A549 (cell line): Measurements from ENCODE around the gene SDE2. TPM values are rescaled to one million over a fixed set of nuclear protein-coding genes. Genes with fewer than 3 reads are reported as not detected.

Source experiments
- ATAC-seq, 2 experiments: fragments of 200-7000 bp in 1 of 2; fragments of >200 bp in 1 of 2; cut with Nextera tagmentation in 1 of 2; cut with Tn5 transposase in 1 of 2; 3 replicates each; pipeline versions ENCODE4 v1.8.0 to v1.9.1; 2018 to 2020; ENCODE audit warnings: mild to moderate bottlenecking in 1 of 2, moderate library complexity in 1 of 2
- CTCF ChIA-PET: fragments of 300-600 bp; sonication (Branson Sonifier 250); formaldehyde crosslinking; extraction: SDS; loops from one replicate; lab custom pipeline; 2021; ENCODE audit warnings: antibody characterized with exemption, inconsistent platforms; lab: Yijun Ruan, JAX
- POLR2A ChIA-PET: fragments of 350-600 bp; formaldehyde crosslinking; extraction: SDS; loops from one replicate; lab custom pipeline; 2021; ENCODE audit warnings: antibody characterized with exemption, inconsistent platforms; lab: Yijun Ruan, JAX
- DNase-seq, 2 experiments: peaks; one replicate each; pipeline versions ENCODE4 v3.0.0 to v3.0.0-alpha.2; 2011 to 2016; ENCODE audit warnings: low read depth in 1 of 2, low spot score in 1 of 2
- FAIRE-seq: peaks from 2 replicates; lab custom pipeline; 2011; peaks lifted over from hg19 to GRCh38; lab: Jason Lieb, UNC
- H3K27ac ChIP-seq, 2 experiments: fragments of >200 bp; sonication (Bioruptor Twin); formaldehyde crosslinking; 3 replicates each; pipeline ENCODE4 v1.5.1; 2016 to 2017
- H3K4me1 ChIP-seq: fragments of >200 bp; sonication (Bioruptor Twin); formaldehyde crosslinking; 3 replicates; pipeline ENCODE4 v1.6.1; 2016
- H3K4me2 ChIP-seq: fragments of >200 bp; sonication (Bioruptor Twin); formaldehyde crosslinking; 3 replicates; pipeline ENCODE4 v1.6.1; 2016
- H3K4me3 ChIP-seq: fragments of >200 bp; sonication (Bioruptor Twin); formaldehyde crosslinking; 3 replicates; pipeline ENCODE4 v1.5.1; 2016
- H3K9me3 ChIP-seq: fragments of >200 bp; sonication (Bioruptor Twin); formaldehyde crosslinking; 3 replicates; pipeline ENCODE4 v1.6.1; 2016
- BHLHE40 ChIP-seq: IDR thresholded peaks from 2 replicates; pipeline ENCODE4 v1.6.1; 2012; ENCODE audit warnings: low read depth, low read length, inconsistent platforms
- CBX2 ChIP-seq: fragments of 200-600 bp; sonication (generic); IDR thresholded peaks from 2 replicates; pipeline ENCODE4 v1.6.1; 2016; ENCODE audit warnings: low read depth, mild to moderate bottlenecking, borderline replicate concordance
- CBX8 ChIP-seq: fragments of 200-600 bp; sonication (generic); IDR thresholded peaks from 2 replicates; pipeline ENCODE4 v1.6.1; 2016
- CHD2 ChIP-seq: fragments of 150-350 bp; IDR thresholded peaks from 2 replicates; pipeline ENCODE4 v1.6.1; 2014; ENCODE audit warnings: low read length; ENCODE audit not compliant: partially characterized antibody
- CHD4 ChIP-seq: fragments of 200-600 bp; sonication (generic); IDR thresholded peaks from 2 replicates; pipeline ENCODE4 v1.6.1; 2016; ENCODE audit warnings: antibody characterized with exemption, mild to moderate bottlenecking, borderline replicate concordance
- GATA3 ChIP-seq: IDR thresholded peaks from 2 replicates; pipeline ENCODE4 v1.6.1; 2012; ENCODE audit warnings: borderline replicate concordance
- HDAC2 ChIP-seq: fragments of 200-600 bp; sonication (generic); IDR thresholded peaks from 2 replicates; pipeline ENCODE4 v1.6.1; 2016
- HOXA7 ChIP-seq: fragments of 250-450 bp; sonication (Bioruptor Pico); IDR thresholded peaks from 2 replicates; pipeline ENCODE4 v1.5.0; 2020; ENCODE audit warnings: mild to moderate bottlenecking, moderate library complexity
- KDM1A ChIP-seq: fragments of 200-600 bp; sonication (generic); IDR thresholded peaks from 2 replicates; pipeline ENCODE4 v1.6.1; 2016; ENCODE audit warnings: low read depth, mild to moderate bottlenecking
- KDM5A ChIP-seq: fragments of 200-600 bp; sonication (generic); IDR thresholded peaks from 2 replicates; pipeline ENCODE4 v1.6.1; 2016; ENCODE audit warnings: antibody characterized with exemption, mild to moderate bottlenecking
- MAFK ChIP-seq: fragments of 450-650 bp; IDR thresholded peaks from 2 replicates; pipeline ENCODE4 v1.6.1; 2014; ENCODE audit not compliant: partially characterized antibody
- MYC ChIP-seq: IDR thresholded peaks from 2 replicates; pipeline ENCODE4 v1.6.1; 2012; ENCODE audit warnings: mild to moderate bottlenecking, inconsistent platforms, low read length, improper control_type of control experiment, borderline replicate concordance
- PHF8 ChIP-seq: fragments of 200-600 bp; sonication (generic); IDR thresholded peaks from 2 replicates; pipeline ENCODE4 v1.6.1; 2016; ENCODE audit warnings: low read depth, mild to moderate bottlenecking, antibody characterized with exemption, moderate library complexity, borderline replicate concordance
- RAD21 ChIP-seq, 2 experiments: fragments of >200 bp in 1 of 2; sonication (Bioruptor Twin) in 1 of 2; formaldehyde crosslinking in 1 of 2; IDR thresholded peaks in 1 of 2; conservative IDR thresholded peaks in 1 of 2; 2 replicates in 1 of 2; 3 replicates in 1 of 2; pipeline ENCODE4 v1.6.1; 2012 to 2018; ENCODE audit warnings: inconsistent platforms in 1 of 2
- RARB ChIP-seq: fragments of 250-450 bp; sonication (Bioruptor Pico); IDR thresholded peaks from 2 replicates; pipeline ENCODE4 v1.8.0; 2021; ENCODE audit warnings: mild to moderate bottlenecking, moderate library complexity
- RCOR1 ChIP-seq: fragments of 150-350 bp; IDR thresholded peaks from 2 replicates; pipeline ENCODE4 v1.6.1; 2014; ENCODE audit warnings: antibody characterized with exemption, low read length, low read depth
- TFCP2L1 ChIP-seq: fragments of 250-450 bp; sonication (Bioruptor Pico); IDR thresholded peaks from 2 replicates; pipeline ENCODE4 v1.5.0; 2021; ENCODE audit warnings: mild to moderate bottlenecking
- ZFP36 ChIP-seq: fragments of 450-650 bp; IDR thresholded peaks from 2 replicates; pipeline ENCODE4 v1.6.1; 2014; ENCODE audit warnings: borderline replicate concordance; ENCODE audit not compliant: partially characterized antibody
- ZNF302 ChIP-seq: fragments of 250-450 bp; sonication (Bioruptor Pico); IDR thresholded peaks from 2 replicates; pipeline ENCODE4 v1.9.0; 2021; ENCODE audit warnings: inconsistent platforms, mild to moderate bottlenecking, moderate library complexity
- ZSCAN20 ChIP-seq: fragments of 250-450 bp; sonication (Bioruptor Pico); IDR thresholded peaks from 2 replicates; pipeline ENCODE4 v1.8.0; 2022; ENCODE audit warnings: mild to moderate bottlenecking, moderate library complexity
- WGBS: methylation state at CpG from one replicate; pipeline ENCODE4 v1.1.6; 2017; ENCODE audit errors: missing lambda C conversion rate; 5-methylcytosine and 5-hydroxymethylcytosine counted together
- polyA plus RNA-seq, 4 experiments: library from polyadenylated mRNA; depleted of rRNA in 3 of 4; stranded (reverse); fragments of >200 nt; fragmentation: RNase III in 1 of 4; extraction: RNeasy Plus Mini Kit Qiagen cat#74134 plus additional on column Dnase treatment in 1 of 4; gene quantifications; 2 replicates in 3 of 4; 3 replicates in 1 of 4; pipeline ENCODE4 v1.2.3, GENCODE V29; 2011 to 2017
- TF ChIP-seq, protein P1 (sequence below): fragments of >200 bp; sonication (Bioruptor Twin); formaldehyde crosslinking; IDR thresholded peaks from 3 replicates; pipeline ENCODE4 v1.5.1; 2016
- TF ChIP-seq, protein P2 (sequence below): fragments of 200-600 bp; sonication (generic); IDR thresholded peaks from 2 replicates; pipeline ENCODE4 v1.6.1; 2016; ENCODE audit warnings: antibody characterized with exemption, mild to moderate bottlenecking, moderate library complexity
- TF ChIP-seq, protein P3 (sequence below): IDR thresholded peaks from 2 replicates; pipeline ENCODE4 v1.6.1; 2012
- TF ChIP-seq, protein P4 (sequence below): fragments of 250-450 bp; sonication (Bioruptor Pico); IDR thresholded peaks from 2 replicates; pipeline ENCODE4 v1.5.0; 2021; ENCODE audit warnings: mild to moderate bottlenecking, moderate library complexity, borderline replicate concordance

The SDE2 gene
- polyA plus RNA-seq, 2 of the 4 experiments (the other 2 are of a cell fraction) = 9.2 to 24.8 TPM

DNA sequence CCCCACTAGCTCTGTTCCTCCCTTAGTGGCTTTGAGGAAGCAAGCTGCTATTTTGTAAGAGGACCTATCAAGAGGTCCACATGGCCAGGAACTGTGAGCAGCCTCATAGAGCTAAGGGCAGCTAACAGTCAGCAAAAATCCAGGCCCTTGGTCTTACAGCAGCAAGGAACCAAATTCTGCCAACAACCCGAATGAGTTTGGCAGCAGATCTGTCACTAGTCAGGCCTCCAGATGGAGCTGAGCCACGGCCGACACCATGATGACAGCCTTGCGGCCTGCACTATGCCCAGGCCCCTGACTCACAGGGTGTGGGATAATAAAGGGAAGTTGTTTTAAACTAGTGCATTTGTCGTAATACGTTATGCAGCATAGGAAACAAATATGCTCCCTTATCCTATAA, 35.3 kb upstream of the SDE2 start:
- no peak overlapping the region for H3K4me2 ChIP-seq
- H3K9me3 ChIP-seq = no peaks in the 10 kb centered on the region
- 72% methylated on average over 6 of the region's 6 CpGs for WGBS
- TF ChIP-seq, protein P1, sequence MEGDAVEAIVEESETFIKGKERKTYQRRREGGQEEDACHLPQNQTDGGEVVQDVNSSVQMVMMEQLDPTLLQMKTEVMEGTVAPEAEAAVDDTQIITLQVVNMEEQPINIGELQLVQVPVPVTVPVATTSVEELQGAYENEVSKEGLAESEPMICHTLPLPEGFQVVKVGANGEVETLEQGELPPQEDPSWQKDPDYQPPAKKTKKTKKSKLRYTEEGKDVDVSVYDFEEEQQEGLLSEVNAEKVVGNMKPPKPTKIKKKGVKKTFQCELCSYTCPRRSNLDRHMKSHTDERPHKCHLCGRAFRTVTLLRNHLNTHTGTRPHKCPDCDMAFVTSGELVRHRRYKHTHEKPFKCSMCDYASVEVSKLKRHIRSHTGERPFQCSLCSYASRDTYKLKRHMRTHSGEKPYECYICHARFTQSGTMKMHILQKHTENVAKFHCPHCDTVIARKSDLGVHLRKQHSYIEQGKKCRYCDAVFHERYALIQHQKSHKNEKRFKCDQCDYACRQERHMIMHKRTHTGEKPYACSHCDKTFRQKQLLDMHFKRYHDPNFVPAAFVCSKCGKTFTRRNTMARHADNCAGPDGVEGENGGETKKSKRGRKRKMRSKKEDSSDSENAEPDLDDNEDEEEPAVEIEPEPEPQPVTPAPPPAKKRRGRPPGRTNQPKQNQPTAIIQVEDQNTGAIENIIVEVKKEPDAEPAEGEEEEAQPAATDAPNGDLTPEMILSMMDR = no peak
- no peak for TF ChIP-seq TFCP2L1
- TF ChIP-seq HOXA7 (CRISPR knock-in tag) = no peak
- TF ChIP-seq CBX2 = no peak
- no peak for TF ChIP-seq MYC
- TF ChIP-seq ZSCAN20 (CRISPR knock-in tag) = no peak
- no peak for TF ChIP-seq BHLHE40
- TF ChIP-seq, protein P2, sequence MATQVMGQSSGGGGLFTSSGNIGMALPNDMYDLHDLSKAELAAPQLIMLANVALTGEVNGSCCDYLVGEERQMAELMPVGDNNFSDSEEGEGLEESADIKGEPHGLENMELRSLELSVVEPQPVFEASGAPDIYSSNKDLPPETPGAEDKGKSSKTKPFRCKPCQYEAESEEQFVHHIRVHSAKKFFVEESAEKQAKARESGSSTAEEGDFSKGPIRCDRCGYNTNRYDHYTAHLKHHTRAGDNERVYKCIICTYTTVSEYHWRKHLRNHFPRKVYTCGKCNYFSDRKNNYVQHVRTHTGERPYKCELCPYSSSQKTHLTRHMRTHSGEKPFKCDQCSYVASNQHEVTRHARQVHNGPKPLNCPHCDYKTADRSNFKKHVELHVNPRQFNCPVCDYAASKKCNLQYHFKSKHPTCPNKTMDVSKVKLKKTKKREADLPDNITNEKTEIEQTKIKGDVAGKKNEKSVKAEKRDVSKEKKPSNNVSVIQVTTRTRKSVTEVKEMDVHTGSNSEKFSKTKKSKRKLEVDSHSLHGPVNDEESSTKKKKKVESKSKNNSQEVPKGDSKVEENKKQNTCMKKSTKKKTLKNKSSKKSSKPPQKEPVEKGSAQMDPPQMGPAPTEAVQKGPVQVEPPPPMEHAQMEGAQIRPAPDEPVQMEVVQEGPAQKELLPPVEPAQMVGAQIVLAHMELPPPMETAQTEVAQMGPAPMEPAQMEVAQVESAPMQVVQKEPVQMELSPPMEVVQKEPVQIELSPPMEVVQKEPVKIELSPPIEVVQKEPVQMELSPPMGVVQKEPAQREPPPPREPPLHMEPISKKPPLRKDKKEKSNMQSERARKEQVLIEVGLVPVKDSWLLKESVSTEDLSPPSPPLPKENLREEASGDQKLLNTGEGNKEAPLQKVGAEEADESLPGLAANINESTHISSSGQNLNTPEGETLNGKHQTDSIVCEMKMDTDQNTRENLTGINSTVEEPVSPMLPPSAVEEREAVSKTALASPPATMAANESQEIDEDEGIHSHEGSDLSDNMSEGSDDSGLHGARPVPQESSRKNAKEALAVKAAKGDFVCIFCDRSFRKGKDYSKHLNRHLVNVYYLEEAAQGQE = no peak
- TF ChIP-seq CHD4 = no peak
- TF ChIP-seq HDAC2 = no peak
- TF ChIP-seq, protein P3, sequence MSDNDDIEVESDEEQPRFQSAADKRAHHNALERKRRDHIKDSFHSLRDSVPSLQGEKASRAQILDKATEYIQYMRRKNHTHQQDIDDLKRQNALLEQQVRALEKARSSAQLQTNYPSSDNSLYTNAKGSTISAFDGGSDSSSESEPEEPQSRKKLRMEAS = no peak
- TF ChIP-seq ZFP36 = no peak
- TF ChIP-seq CBX8 = no peak
- TF ChIP-seq, protein P4, sequence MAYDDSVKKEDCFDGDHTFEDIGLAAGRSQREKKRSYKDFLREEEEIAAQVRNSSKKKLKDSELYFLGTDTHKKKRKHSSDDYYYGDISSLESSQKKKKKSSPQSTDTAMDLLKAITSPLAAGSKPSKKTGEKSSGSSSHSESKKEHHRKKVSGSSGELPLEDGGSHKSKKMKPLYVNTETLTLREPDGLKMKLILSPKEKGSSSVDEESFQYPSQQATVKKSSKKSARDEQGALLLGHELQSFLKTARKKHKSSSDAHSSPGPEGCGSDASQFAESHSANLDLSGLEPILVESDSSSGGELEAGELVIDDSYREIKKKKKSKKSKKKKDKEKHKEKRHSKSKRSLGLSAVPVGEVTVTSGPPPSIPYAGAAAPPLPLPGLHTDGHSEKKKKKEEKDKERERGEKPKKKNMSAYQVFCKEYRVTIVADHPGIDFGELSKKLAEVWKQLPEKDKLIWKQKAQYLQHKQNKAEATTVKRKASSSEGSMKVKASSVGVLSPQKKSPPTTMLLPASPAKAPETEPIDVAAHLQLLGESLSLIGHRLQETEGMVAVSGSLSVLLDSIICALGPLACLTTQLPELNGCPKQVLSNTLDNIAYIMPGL (CRISPR knock-in tag) = no peak
- TF ChIP-seq ZNF302 (CRISPR knock-in tag) = no peak
- TF ChIP-seq KDM1A = no peak
- no peak for TF ChIP-seq RAD21 (conservative IDR thresholded peaks at IDR 0.05 in 1 of 2, IDR thresholded peaks at IDR 0.05 in 1 of 2)
- TF ChIP-seq PHF8 = no peak
- TF ChIP-seq MAFK = no peak
- no peak overlapping the region for H3K4me3 ChIP-seq
- ATAC-seq (no peak), DNase-seq (no peak), FAIRE-seq (no peak)
- POLR2A ChIA-PET = no interaction called here
- CTCF ChIA-PET = interaction anchor here (0.5 to 2.9 kb wide), 3 partner anchors 11 to 31 kb away, joined by 3 to 9 read pairs (median 7); no protein-coding TSS in a partner anchor
- no peaks in the 10 kb centered on the region for H3K4me1 ChIP-seq
- H3K27ac ChIP-seq = no peak overlapping the region

DNA sequence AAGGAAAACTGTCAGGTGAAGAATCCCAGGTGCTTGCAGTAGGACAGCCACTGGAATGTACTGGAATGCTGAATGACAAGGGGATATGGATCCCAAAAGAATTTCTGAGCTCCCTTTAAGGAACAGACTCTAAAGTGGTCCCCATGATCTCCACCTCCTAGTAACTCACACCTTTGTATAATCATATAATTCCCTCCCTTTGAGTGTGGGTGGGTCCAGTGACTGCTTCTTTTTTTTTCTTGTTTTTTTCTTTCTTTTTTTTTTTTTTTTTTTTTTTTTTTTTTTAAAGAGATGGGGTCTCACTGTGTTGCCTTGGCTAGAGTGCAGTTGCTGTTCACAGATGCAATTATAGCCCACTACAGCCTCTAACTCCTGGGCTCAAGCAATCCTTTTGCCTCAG, 34.8 kb upstream of the SDE2 start:
- Histone ChIP-seq H3K4me3 (no peak overlapping the region), H3K4me2 (no peak overlapping the region), H3K27ac (no peak overlapping the region), H3K9me3 (no peaks in the 10 kb centered on the region), H3K4me1 (no peaks in the 10 kb centered on the region)
- DNase-seq (no peak), ATAC-seq (no peak), FAIRE-seq (no peak)
- POLR2A ChIA-PET = no interaction called here
- CTCF ChIA-PET = interaction anchor here (1.7 to 2.9 kb wide), 2 partner anchors 11 to 31 kb away, joined by 7 to 9 read pairs; no protein-coding TSS in a partner anchor
- TF ChIP-seq CBX2 = no peak
- TF ChIP-seq RARB = no peak
- no peak for TF ChIP-seq CHD2
- TF ChIP-seq, protein P2 = no peak
- TF ChIP-seq RCOR1 = no peak
- TF ChIP-seq GATA3 = no peak
- no peak for TF ChIP-seq ZFP36
- TF ChIP-seq, protein P4 (CRISPR knock-in tag) = no peak
- no peak for TF ChIP-seq KDM5A
